NCI-H748 treated with DMSO at 0.1 percent for 48 hours (cell line): ENCODE measurements around the gene BIRC6.
"Not testable (repeated sequence)": the region's sequence is repeated elsewhere in the genome, so short reads cannot be mapped to it uniquely, and the experiment has no call there.

Experiments used
- DNase-seq: peaks from one replicate; lab custom pipeline; 2025; lab: John Stamatoyannopoulos, UW

The BIRC6 gene

DNA sequence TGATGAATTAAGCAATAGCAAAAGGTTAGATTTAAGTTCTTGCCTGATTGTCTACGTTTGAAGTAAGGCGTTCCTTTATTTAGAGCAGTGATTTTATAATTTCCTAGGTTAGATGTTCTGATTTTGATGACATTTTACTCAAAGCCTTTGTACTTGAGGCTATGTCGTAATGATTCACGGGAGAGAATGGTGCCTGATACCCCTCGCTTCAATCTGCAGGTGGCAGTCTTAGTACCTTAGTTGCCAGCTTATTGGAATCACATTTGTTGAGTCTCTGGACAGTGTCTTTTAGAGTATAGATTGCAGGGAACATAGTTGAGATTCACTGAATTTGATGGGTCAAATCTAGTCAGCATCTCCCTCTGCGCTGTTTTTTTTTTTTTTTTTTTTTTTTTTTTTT is 89.5 kb downstream of the BIRC6 start:
- DNase-seq = no peak

DNA sequence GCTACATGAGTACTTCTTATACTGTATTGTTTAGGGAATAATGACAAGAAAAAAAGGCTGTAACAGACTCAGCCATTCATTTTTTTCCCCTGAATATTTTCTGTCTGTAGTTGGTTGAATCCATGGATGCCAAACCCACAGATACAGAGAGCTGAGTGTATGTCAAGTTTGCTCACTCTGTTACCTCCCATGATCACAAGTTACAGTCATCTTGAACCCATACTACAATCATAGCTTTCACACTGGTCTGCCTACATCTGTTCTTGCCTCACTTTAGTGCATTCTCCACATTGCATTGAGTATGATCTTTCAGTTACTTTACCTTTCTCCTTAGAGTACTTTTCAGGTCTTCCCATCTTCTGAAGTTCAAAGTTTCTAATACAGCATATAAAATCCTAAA is 94.0 kb downstream of the BIRC6 start:
- DNase-seq = no peak

DNA sequence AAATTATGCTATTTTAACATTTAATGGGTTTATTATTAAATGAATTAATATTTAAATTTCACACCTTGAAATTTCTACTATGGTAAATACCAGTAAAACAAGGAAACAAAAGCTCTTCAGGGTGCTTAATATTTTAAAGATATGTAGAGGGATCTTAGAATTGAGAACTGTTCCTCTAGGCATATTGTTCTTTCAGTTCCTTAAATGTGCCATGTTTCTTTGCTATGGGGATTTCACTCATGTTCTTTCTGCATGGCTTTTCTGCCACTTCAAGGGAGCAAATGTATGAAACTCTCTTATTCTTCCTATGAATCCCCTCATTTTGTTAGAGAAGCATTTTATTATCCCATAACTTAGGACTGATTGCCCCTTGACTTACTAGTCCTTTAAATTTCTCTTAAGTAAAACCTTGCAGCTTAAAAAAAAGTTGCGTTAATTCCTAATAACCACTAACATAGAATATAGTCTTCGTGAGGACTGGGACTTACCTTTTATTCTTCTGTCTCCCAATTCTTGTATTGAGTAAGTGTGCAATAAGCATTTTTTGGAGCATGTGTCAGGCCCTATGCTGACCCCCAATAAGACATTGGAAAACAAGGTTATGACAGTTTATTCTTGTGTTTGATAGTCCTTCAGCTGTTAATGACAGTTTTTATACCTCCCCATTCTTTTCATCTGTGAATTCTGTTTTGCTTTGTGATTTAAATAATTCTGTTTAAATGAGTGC is 95.7 kb downstream of the BIRC6 start:
- DNase-seq = no peak

DNA sequence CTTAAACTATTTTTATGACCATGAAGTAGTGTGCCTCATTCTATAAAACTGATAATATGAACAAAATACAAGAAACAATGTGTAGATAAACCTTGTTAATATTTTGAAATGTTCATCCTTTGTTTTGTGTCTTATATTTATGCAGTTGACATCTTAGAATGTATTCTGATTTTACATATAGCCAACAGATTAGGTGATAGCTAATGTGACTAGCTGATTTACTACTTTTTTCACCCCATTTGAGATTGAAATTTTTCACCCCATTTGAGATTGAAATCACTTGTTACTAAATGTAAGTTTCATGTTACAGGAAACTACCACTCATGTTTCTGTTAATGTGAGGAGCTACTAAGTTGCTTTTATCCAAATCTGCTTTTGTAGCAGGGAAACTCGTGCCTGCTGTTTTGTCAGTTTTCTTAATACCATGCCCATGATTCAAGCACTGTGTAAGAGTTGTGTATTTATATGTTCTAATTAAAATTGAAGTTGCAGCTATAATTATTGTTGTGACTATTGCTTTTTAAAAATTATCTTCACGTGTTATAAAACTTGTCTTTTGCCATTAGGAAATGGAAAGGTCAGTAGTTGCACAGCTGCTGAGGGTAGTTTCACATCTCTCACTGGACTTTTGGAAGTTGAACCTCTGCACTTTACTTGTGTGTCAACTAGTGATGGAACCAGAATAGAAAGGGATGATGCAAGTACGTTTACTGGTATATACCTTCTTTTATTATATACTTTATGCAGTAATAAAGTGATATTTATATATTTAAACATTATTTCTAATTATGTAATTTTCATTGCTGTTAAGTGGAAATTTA is 96.6 kb downstream of the BIRC6 start:
- DNase-seq = no peak

DNA sequence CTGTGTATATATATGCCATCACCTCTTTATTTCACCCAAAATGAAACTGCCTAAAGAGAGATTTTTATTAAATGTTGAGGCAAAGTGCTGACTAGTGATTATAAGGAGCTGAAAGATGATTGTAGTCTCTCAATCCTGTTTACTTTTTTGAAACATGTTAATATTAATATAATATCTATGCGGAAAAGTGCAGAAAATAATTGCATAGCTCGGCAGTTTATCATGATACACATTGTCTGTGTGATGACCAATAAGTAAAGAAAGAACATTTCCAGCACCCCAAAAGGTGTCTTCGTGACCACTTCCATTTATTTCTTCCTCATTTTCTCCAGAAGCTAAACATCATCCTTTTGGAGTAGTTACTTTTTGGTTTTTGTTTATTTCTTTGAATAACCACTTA is 99.0 kb downstream of the BIRC6 start:
- DNase-seq = no peak

DNA sequence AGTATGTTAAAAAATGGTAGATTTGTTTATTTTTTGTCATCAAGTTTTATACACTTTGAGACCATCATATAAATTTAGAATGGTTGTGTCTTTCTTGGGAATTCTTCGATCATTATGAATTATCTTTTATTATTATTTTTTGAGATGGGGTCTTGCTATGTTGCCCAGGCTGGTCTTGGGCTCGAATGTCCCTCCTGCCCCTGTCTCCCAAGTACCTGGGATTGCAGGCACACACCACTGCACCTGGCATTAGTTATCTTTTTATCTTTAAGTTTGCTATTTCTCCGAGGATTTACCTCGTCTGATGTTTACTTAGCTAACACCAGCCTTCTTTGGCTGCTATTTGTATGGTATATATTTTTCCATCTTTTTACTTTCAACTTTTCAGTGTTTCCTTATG is 100.0 kb downstream of the BIRC6 start:
- DNase-seq = no peak

DNA sequence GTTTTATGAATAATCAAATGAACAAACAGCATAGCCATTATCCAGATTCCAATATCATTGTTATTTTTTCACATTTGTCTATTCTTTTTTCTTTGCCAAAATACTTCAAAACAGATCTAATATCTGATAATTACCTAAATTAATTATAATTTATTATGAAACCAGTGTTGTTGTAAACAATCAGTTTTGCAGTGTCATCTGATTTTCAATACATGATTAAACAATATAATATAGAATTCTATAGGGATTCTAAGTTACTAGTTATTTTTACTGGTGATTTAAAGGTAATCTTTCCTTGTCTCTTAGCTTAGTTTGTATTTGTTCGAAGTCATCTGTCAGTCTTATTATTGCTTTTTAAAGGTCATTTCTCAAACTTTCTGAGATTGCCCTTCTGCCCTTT is 101.0 kb downstream of the BIRC6 start:
- DNase-seq = no peak

DNA sequence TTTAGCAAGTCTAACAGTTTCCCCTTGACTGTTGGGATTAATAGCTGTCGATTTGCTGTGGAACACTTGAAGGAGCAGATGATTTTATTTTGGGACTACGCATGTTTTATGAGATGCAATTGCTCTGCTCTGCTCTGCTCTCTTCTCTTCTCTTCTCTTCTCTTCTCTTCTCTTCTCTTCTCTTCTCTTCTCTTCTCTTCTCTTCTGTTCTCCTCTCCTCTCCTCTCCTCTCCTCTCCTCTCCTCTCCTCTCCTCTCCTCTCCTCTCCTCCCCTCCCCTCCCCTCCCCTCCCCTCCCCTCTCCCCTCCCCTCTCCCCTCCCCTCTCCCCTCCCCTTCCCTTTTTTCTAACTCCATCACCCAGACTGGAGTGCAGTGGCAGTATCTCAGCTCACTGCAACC is 104.0 kb downstream of the BIRC6 start:
- not testable (repeated sequence) for DNase-seq

DNA sequence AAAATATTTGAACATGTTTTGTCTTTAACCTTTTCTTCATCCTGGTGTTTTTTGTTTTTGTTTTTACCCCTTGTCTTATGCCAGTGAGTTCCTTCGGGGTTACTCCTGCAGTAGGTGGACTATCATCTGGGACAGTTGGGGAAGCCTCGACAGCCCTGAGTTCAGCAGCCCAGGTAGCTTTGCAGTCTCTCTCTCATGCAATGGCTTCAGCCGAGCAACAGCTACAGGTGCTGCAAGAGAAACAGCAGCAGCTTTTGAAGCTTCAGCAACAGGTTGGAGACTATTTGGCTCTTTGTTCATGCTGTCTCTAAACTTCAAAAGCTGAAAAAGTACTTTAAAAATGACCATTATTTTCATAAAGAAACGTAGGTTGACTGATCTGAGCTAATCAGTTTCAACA is 106.3 kb downstream of the BIRC6 start:
- DNase-seq = no peak

DNA sequence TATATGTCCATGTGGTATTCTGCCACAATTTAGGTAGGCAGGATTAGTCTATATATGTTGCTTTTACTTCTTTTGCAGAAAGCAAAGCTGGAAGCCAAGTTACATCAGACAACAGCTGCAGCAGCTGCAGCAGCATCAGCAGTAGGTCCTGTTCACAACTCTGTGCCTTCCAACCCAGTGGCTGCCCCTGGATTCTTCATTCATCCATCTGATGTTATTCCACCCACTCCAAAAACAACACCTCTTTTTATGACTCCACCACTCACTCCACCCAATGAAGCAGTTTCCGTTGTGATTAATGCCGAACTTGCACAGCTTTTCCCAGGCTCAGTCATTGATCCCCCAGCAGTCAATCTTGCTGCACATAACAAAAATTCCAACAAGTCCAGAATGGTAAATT is 107.6 kb downstream of the BIRC6 start:
- no peak for DNase-seq

DNA sequence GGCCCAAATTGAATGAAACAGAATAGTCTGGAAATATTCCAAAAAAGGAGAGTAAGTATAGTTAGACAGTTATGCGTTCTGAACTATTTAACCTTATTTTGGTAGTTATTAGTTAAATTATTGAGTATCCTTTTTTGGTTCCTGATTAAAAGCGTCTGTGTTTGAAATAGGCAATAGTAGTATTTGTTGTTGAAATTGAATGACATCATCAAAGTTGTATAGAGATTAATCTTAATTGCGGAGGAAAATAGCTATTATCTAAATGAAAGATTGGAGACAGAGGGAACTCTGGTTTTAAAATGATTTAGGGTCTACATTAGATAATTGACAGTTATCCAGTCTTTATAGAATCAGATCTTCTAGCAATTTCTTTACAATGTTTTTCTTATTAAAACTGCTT is 115.8 kb downstream of the BIRC6 start:
- no peak for DNase-seq

DNA sequence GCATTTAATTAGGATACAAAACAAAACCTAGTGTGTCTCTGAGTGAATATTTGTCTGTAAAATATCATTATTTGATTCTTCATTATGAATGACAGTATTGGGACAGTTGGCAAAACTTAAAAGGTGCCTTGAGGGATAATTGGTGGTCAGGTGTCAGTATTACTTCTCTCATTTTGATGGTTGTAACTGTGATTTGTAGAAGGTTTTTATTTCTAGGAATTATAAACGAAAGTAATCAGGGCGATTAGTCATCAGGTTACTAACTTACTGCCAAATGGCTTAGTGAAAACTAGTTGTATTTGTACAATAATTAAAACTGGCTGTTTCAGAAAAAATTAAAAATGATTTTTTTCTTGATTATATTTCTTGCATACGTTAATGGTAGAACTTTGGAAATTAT is 117.6 kb downstream of the BIRC6 start:
- no peak for DNase-seq

DNA sequence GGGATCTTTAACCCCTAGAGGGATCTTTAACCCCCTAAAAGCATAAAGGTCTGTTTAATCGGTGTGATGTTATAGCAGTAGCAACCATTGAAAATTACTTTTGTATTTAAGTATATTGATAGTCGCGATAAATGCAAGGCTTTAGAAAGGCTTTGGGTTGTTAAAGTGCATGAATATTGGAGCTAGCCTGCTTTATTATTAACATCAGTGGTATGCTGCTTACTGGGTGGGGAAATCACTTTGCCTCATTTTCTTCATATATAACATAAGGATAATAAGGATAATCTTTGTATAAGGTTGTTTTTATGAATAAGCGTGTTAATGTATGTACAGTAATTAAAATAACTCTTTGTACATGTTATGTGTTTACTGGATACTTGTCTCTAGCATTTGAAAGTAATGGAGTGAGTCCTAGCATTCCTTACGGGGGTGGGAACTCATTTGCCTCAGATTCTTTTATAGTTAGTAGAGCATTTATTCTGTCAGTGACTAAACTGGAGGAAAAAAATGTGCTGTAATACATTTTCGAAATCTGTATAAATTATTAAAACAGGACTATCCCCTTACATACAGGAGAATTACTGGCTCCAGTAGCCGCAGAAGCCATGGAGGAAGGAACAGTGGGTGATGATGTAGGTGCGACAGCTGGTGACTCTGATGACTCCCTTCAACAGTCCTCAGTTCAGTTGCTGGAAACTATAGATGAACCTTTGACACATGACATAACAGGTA is 122.2 kb downstream of the BIRC6 start:
- no peak for DNase-seq

DNA sequence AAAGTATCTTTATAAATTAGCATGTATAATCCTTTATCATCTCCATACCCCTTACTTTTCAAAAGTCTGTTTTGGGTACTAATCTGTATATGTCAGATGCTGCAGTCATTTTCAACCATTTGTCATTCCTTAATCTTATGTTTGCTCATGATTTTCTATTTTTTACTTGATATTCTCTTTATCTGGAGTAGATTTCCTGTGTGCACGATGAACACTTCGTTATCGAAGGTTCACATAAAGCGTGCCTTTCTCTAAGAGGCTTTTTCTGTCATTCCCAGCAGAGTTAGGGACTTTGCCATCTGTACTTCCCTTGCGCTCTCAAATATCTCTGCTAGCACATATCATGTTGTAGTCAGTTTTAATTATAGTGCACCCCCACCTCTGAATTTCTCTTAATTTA is 123.2 kb downstream of the BIRC6 start:
- DNase-seq = no peak

DNA sequence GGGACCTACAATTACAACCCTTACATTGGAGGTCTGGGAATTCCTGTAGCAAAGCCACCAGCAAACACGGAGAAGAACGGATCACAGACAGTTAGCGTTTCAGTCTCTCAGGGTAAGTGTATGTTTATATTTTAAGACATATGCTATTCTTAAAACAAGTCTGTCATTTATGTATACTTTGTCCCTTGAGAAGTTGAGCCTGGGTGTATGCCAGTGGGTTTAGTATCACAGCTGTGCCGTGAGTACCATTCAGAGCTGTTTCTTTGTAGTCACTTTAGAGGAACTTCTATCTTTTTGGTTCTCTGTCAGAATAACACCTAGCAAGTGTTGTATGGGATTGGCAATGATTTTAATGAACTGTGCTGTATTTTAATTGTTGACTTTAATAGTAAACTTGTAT is 125.6 kb downstream of the BIRC6 start:
- DNase-seq = no peak

DNA sequence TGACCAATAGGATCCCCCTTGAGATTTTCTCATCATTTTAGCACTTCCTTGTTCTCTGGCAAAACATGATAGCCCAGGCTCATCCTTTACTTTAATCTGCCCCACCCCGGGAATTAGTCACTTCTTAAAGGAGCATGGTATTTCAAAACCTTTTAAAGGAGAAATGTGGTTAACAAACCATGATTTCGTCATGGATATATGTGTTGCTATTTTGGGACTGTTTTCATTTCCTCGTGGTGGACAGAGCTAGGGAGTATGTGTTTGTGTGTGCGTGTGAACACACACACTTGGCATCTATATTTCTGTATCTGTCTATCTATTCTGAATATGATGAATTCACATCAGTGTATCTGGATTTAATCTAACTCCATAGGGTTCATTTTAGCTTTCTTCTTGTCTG is 128.1 kb downstream of the BIRC6 start:
- no peak for DNase-seq

DNA sequence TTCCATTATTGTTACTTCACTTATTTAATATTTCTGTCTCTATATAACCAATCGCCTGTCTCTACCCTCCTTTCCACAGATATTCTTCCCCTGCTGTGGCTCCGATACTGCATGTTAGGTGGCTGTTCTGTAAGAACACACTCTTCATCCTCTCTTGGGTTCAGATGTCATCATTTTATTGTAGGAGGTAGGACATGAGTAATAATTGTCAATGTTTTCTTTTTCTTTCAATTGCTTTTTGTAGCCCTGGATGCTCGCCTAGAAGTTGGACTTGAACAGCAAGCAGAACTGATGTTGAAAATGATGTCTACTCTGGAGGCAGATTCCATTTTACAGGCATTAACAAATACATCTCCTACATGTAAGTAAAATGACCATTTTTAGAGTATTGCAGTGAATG is 128.6 kb downstream of the BIRC6 start:
- no peak for DNase-seq

DNA sequence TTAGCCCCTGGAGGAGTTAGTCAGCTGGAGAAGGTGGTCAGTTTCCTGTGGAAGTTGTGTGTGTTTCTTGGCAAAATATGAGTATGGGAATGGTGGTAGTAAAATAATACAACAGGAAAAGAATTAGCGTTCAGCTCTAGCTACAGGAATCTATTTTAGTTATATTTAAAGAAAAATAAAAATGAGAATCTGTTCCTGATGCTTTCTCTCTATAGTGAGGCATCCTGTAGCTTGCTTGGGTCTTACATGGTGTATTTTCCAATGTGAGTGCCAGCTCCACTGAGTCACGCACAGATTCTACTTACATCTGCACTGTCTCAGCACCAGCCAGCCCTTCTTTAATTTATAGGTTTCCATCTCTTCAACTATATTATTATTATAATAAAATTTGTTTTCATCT is 132.2 kb downstream of the BIRC6 start:
- no peak for DNase-seq

DNA sequence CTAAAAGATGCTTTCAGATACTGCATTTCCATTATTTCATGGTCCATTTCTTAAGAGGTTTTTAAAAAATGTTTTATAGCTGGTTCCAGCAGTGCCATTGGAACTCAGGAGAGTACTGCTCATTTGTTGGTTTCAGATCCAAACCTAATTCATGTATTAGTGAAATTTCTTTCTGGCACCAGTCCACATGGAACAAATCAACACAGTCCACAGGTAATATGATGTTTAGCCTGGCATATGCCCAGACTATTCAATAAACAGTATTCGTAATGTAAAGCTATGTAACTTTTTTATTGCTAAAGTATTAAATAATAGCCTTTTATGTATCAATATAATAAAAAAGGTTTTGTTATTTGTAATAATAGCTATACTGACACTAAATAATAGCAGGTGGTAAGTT is 134.5 kb downstream of the BIRC6 start:
- no peak for DNase-seq

DNA sequence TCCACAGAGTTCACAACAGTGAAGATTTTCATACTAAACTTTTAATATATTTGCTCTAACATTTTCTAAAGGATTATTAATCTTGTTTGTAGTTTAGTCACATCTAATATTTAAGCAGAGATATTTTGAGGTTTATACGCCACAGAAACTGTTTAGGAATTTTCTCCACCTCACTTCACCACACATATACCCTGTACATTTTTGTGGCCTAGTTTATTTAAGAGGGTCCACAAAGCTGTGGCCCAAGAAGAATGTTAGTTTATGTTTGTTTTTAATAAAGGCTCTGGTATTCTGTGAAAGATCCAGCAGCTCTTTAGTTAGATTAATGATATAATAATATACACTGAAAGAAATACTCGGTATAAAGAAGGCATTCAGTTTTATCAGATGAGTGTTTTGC is 138.3 kb downstream of the BIRC6 start:
- no peak for DNase-seq

DNA sequence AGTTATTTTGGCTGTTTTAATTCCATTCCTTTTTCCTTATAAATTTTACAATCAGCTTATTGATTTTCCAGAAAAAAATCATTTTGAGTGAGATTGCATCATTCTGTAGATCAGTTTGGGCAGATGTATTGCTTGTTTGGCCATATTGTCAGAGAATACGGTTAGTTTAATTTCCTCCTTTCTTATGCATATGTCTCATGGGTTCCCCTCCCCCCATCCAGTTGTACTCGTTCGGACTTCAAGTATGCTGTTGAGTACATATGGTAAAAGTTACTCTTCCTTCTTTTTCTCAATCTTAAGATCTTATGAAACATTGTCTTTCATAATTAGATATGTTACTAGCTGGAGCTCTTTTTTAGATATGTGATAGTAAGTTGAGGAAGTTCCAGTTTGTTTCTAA is 139.8 kb downstream of the BIRC6 start:
- no peak for DNase-seq

DNA sequence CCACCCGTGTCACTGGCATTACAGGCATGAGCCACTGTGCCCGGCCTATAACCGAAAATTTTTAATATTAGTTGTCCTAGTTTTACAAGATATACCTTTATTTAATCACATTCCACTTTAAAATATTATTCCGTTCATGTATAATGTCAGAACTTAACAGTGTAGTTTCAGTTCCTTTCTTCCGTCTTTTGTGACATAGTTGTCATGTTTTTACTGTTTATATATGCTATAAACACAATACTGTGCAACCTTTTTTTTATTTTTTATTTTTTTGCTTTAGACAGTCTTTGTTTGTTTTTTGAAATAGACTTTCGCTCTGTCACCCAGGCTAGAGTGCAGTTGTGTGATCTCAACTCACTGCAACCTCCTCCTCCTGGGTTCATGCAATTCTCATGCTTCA is 141.5 kb downstream of the BIRC6 start:
- no peak for DNase-seq

DNA sequence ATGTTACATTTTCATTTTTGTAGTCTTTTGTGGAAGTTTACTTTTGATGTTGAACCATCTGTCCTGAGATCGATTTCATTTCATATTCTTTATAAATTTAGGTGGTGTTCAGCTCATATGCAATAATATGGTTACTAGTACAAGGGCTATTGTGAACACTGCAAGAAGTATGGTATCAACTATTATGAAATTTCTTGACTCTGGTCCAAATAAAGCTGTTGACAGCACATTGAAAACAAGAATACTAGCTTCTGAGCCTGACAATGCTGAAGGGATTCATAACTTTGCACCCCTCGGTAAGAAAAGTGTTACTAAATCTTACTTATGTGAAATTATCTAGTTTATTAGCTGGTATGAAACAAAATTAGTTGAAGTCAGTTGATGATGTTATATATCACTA is 146.1 kb downstream of the BIRC6 start:
- no peak for DNase-seq
